Coronary artery (tissue), 2 donors: Measurements from ENCODE around the gene DOCK1.
A peak's percentile ranks its signal among the peaks of the same experiment; 100 is the strongest.

ENCODE experiments used
- DNase-seq: peaks from one replicate; pipeline ENCODE4 v3.0.0-alpha.2; 2017; ENCODE audit warnings: low spot score
- H3K27ac ChIP-seq, 2 donors: fragments of 200-600 bp; sonication (generic); one replicate each; pipeline ENCODE4 v1.5.1; 2016 to 2019
- H3K4me3 ChIP-seq: fragments of 200-600 bp; sonication (generic); 2 replicates; pipeline ENCODE4 v1.5.1; 2016; ENCODE audit warnings: mild to moderate bottlenecking, moderate library complexity
- TF ChIP-seq, protein P1 (sequence below): fragments of 200-600 bp; sonication (generic); IDR thresholded peaks from one replicate; pipeline ENCODE4 v1.5.1; 2019; ENCODE audit warnings: antibody characterized with exemption

The DOCK1 gene

DNA sequence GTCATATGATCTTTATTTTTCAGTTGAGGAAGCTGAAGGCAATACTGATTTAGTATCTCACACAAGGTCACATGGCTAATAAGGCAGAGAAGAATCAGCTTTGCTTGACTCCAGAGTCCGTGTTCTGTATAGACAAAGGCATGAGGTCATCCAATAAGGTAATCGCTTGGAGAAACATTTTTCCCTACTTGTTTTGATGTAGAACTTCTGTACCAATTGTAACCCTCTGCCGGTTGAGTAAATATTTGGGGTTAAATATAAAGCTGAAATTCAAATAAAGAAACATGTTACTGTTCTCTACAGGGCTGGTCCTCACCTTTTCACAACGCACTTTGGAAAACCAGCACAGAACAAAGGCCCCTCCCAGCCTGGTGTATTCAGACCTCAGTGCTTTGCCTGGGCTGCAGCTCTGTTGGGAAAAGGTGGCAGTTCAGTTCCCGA, 374.1 kb downstream of the DOCK1 start:
- DNase-seq: no peak
- no peak overlapping the region for H3K27ac ChIP-seq
- no peak overlapping the region for H3K4me3 ChIP-seq
- TF ChIP-seq, protein P1, sequence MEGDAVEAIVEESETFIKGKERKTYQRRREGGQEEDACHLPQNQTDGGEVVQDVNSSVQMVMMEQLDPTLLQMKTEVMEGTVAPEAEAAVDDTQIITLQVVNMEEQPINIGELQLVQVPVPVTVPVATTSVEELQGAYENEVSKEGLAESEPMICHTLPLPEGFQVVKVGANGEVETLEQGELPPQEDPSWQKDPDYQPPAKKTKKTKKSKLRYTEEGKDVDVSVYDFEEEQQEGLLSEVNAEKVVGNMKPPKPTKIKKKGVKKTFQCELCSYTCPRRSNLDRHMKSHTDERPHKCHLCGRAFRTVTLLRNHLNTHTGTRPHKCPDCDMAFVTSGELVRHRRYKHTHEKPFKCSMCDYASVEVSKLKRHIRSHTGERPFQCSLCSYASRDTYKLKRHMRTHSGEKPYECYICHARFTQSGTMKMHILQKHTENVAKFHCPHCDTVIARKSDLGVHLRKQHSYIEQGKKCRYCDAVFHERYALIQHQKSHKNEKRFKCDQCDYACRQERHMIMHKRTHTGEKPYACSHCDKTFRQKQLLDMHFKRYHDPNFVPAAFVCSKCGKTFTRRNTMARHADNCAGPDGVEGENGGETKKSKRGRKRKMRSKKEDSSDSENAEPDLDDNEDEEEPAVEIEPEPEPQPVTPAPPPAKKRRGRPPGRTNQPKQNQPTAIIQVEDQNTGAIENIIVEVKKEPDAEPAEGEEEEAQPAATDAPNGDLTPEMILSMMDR: no peak

DNA sequence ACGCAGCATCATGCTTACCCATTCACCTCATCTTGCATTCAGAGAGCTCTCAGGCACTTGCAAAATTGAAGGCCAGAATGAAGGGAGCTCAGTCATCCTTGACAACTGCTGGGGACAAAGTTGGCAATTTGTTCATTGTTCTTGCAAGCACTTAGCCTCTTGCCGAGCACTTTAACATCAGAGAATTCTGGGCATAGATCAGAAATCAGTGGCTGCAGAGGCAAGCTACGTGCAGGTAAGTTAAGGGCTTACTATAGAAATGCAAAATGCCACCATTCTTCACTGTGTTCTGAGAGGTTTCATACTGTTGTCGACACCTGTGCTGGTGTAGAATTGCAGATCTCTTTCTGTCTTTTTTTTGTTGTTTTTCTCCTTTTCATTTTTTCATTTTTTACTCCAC, 375.2 kb downstream of the DOCK1 start:
- no peak overlapping the region for H3K27ac ChIP-seq
- TF ChIP-seq, protein P1: no peak
- H3K4me3 ChIP-seq: no peak overlapping the region
- DNase-seq: no peak

DNA sequence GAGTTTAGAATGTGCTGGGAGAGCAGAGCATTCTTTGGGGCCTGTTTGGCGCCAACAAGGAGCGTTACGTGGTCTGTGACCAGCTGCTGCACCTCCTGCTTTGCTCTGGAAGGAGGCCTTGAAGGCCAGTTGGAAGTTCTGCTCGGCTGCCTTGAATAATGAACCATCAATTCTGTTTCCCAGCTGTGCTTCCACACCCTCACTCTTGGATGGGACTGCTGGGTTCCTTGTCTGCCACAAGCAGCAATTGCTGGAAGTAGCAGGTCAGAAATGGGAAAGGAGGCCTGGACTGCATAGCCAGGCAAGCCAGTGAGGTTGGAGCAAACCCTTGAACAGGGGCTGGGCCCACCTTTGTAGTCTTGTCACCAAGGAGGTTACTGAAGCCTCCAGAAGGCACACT, 377.8 kb downstream of the DOCK1 start:
- H3K27ac ChIP-seq: no peak overlapping the region
- DNase-seq: peak; percentile 21
- no peak overlapping the region for H3K4me3 ChIP-seq
- TF ChIP-seq, protein P1: no peak

DNA sequence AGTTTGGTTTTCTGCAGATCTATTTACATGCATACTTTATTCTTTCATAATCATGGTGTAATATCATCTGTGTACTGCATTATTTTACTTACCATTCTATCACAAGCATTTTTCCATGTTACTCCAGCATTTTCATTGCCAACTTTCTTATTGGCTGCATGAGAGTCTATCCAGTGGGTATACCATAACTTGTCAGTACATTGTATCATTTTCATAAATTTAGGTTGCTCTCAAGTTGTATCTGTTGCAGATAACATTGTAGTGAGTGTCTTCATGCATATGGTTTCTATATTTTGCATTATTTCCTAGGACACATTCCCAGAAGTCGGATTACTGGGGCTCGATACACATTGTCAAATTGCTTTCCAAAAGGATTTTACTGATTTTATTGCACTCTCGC, 378.3 kb downstream of the DOCK1 start:
- no peak overlapping the region for H3K4me3 ChIP-seq
- TF ChIP-seq, protein P1: no peak
- no peak overlapping the region for H3K27ac ChIP-seq
- DNase-seq: no peak

DNA sequence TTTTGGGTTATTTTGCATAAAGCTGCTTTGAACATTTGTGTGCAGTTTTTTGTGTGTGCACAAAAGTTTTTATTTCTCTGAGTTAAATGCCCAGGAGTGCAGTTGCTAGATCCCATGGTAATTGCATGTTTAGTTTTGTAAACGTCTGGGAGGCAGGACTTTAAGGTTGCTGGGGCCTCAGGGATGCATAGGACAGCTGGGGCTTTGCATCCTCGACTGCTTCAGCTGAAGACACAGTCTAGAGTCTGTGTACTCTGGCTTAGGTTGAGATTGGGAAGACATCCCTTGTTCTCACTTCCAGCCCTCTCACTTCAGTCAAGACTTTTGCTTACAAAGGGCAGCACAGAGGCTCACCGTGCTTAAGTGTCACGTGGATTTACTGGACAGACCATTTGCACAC, 385.6 kb downstream of the DOCK1 start:
- TF ChIP-seq, protein P1: no peak
- no peak overlapping the region for H3K4me3 ChIP-seq
- no peak for DNase-seq
- H3K27ac ChIP-seq: no peak overlapping the region

DNA sequence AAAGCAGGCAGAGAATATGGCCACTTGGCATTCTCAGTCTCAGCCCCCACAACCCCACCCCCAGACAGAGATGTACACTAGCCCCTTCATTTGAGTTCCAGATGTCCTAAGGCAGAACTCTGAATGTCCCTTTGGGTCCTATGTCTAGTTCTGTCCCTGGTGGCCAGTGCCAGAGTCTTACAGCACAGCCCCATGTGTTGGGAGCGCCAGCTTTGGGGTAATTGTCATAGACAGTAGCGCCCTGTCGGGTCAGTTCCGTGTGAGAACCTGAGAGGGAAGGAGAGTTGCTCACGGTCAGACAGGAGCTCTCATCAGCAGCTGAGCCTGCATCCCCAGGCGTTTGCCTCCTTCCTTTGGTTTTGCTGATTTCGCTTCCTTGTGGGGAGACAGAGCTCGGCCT, 386.1 kb downstream of the DOCK1 start:
- Histone ChIP-seq H3K27ac (no peak overlapping the region), H3K4me3 (no peak overlapping the region)
- TF ChIP-seq, protein P1: no peak
- DNase-seq: peak; percentile 49

DNA sequence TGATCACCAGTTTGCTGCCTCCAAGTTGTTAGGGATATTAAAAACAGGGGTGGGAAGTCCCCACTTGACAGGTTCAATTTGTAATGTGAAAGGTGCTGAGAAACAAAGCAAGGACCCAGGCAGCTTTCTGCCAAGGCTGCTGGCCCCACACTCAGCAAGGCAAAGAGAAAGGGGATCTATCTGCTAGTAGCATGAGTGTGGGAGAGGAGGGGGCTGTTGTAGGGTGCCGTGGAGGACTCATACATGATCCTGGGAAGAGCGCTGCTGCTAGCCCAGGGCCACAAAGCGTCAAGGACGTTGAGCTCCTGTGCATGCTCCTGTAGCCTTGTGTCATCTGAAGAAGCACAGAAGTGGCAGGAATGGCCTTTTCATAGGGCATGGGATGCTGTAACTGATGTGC, 387.7 kb downstream of the DOCK1 start:
- H3K27ac ChIP-seq: no peak overlapping the region
- peak; percentile 19 for DNase-seq
- no peak overlapping the region for H3K4me3 ChIP-seq
- TF ChIP-seq, protein P1: no peak
